Measurements from ENCODE around the gene AK9.
"Not testable (repeated sequence)": the region's sequence is repeated elsewhere in the genome, so short reads cannot be mapped to it uniquely, and the experiment has no call there.

The AK9 gene

GRCh38 chr6:109690737-109691621, at the start of gene AK9, which contains the start of gene FIG4:
TSS of gene AK9 (minus strand) at chr6:109691202. CDS start at chr6:109675745, 15,457 bp downstream.
TSS of gene FIG4 (plus strand) at chr6:109691296. CDS start at chr6:109691436, 140 bp downstream.
- DNase-seq (ENCODE audit: low read depth) = peak; percentile 75
- in situ Hi-C loops (cut with HindIII; ENCODE audit: low sequenced_read_pairs) = no loop called here
- TF ChIP-seq CTCF (IDR thresholded peaks at IDR 0.05; ENCODE audit: low read depth, low read length, missing control alignments) = peak; percentile 9
- peak within 1 kb of the TSS; percentile 87 for H3K4me3 ChIP-seq (ENCODE audit: low read depth, low read length)

DNA sequence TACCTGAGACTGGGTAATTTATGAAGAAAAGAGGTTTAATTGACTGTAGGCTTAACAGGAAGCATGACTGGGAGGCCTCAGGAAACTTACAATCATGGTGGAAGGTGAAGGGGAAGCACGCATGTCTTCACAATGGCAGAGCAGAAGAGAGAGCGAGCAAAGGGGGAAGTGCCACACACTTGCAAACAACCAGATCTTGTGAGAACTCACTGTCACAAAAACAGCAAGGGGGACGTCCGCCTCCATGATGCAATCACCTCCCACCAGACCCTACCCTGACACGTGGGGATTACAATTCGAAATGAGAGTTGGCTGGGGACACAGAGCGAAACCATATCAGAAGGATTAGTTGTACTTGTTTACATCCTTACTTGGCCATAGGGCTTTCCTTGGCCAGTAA, 49.8 kb upstream of the AK9 start:
- in situ Hi-C loops (cut with HindIII; ENCODE audit: low sequenced_read_pairs) = no loop called here
- no peak for TF ChIP-seq CTCF (IDR thresholded peaks at IDR 0.05; ENCODE audit: low read depth, low read length, missing control alignments)

GRCh38 chr6:109739686-109740085, 48.7 kb upstream of the AK9 start:
- in situ Hi-C loops (cut with HindIII; ENCODE audit: low sequenced_read_pairs) = no loop called here
- no peak overlapping the region for H3K4me3 ChIP-seq (ENCODE audit: low read depth, low read length)
- DNase-seq (ENCODE audit: low read depth) = no peak
- TF ChIP-seq CTCF (IDR thresholded peaks at IDR 0.05; ENCODE audit: low read depth, low read length, missing control alignments) = no peak

More for the DNA sequence above, 49.8 kb upstream of the AK9 start:
- DNase-seq (ENCODE audit: low read depth) = no peak
- no peak overlapping the region for H3K4me3 ChIP-seq (ENCODE audit: low read depth, low read length)

- no peak for TF ChIP-seq CTCF (IDR thresholded peaks at IDR 0.05; ENCODE audit: low read depth, low read length, missing control alignments)
- in situ Hi-C loops (cut with HindIII; ENCODE audit: low sequenced_read_pairs) = no loop called here
- H3K4me3 ChIP-seq (ENCODE audit: low read depth, low read length) = no peak overlapping the region
- DNase-seq (ENCODE audit: low read depth) = no peak
Measured at GRCh38 chr6:109738667-109739066, 47.7 kb upstream of the AK9 start.

DNA sequence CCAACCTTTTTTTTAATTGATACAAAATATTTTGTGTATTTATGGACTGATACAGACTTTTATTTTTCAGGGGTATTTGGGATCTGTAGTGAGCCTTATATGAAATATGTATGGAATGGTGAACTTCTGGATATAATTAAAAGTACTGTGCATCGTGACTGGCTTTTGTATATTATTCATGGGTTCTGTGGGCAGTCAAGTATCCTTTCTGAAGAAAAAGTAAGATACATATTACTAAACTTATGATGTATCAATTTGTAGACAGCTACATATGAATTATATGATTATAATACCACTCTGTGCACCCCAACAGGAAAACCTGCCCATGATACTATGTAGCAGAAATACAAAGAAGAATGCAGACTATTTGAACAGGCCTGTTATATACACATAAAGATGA, 47.3 kb upstream of the AK9 start:
- TF ChIP-seq CTCF (IDR thresholded peaks at IDR 0.05; ENCODE audit: low read depth, low read length, missing control alignments) = no peak
- DNase-seq (ENCODE audit: low read depth) = no peak
- in situ Hi-C loops (cut with HindIII; ENCODE audit: low sequenced_read_pairs) = no loop called here
- H3K4me3 ChIP-seq (ENCODE audit: low read depth, low read length) = no peak overlapping the region

DNA sequence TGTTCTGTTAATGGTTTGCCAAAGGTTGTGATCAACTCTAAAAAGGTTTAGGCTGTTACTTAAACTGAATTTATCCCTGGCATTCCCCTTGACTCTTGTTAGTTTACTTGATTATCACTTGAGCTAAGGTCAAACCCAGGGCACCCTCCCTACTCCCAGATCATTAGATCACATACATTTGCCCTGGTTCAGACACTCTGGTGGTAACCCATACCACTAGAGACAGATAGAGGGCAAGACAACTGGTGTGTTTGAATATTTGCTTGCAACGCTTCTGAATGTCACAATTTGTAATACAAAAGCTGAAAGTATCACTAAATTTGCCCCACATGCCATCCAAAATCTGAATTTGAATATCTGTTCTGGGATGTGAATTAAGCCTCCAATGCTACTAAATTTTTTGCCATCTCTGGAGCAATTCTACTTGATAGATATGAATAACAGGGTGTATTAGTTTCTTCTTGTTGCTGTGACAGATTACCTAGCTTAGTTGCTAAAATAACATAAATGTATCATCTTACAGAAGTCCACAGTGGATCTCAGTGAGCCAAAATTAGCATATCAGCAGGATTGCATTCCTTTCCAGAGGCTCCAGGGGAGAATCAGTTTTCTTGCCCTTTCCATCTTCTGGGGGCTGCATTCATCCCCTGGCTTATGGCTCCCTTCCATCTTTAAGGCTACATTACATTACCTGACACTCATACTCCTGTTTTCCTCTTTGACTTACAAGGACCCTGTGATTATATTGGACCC, 45.4 kb upstream of the AK9 start:
- no peak for TF ChIP-seq CTCF (IDR thresholded peaks at IDR 0.05; ENCODE audit: low read depth, low read length, missing control alignments)
- H3K4me3 ChIP-seq (ENCODE audit: low read depth, low read length) = no peak overlapping the region
- in situ Hi-C loops (cut with HindIII; ENCODE audit: low sequenced_read_pairs) = no loop called here
- DNase-seq (ENCODE audit: low read depth) = no peak

- H3K4me3 ChIP-seq (ENCODE audit: low read depth, low read length); DNase-seq (ENCODE audit: low read depth); in situ Hi-C loops (cut with HindIII; ENCODE audit: low sequenced_read_pairs): not testable (repeated sequence)
Measured at GRCh38 chr6:109725250-109725649, 34.2 kb upstream of the AK9 start.

Data from astrocyte of the cerebellum (primary cell).